HCT116 (cell line): ENCODE measurements around the gene ERLIN1. TPM values are rescaled to one million over a fixed set of nuclear protein-coding genes. Genes with fewer than 3 reads are reported as not detected.

Experiments used
- ATAC-seq: fragments of 200-7000 bp; cut with Tn5 transposase; 2 replicates; pipeline ENCODE4 v1.9.1; 2020; ENCODE audit warnings: mild to moderate bottlenecking, moderate library complexity
- BruUV-seq: library from RNA; stranded (reverse); fragments of 400-500 nt; replicated peaks from 2 replicates; lab custom pipeline; 2021; lab: Mats Ljungman, UMichigan
- CTCF ChIA-PET: fragments of 300-600 bp; sonication (Branson Sonifier 250); formaldehyde crosslinking; loops from one replicate; lab custom pipeline; 2021; ENCODE audit warnings: antibody characterized with exemption; lab: Charles Lee
- POLR2A ChIA-PET: fragments of 300-600, 350-600 bp; sonication (Branson Sonifier 250); formaldehyde crosslinking; loops from one replicate; lab custom pipeline; 2021; ENCODE audit warnings: antibody characterized with exemption; lab: Charles Lee
- RAD21 ChIA-PET, 2 experiments: fragments of 300-600 bp; sonication (Branson Sonifier 250); formaldehyde crosslinking; loops; one replicate each; lab custom pipeline; 2023; ENCODE audit warnings: low total read pairs in 2 of 2; ENCODE audit not compliant: uncharacterized antibody in 2 of 2, unreplicated experiment in 2 of 2, low non-redundant PET in 1 of 2; lab: Charles Lee
- DNase-seq: peaks from one replicate; pipeline ENCODE4 v3.0.0-alpha.2; 2010; ENCODE audit warnings: low read depth, low spot score
- H2AFZ ChIP-seq: fragments of 200-600 bp; shearing (Covaris generic), sonication (generic); 2 replicates; pipeline ENCODE4 v1.6.1; 2017; ENCODE audit warnings: low read depth, mixed run types, mixed read lengths, antibody characterized with exemption, low read length; ENCODE audit not compliant: poor library complexity, severe bottlenecking
- H3K27ac ChIP-seq: 2 replicates; pipeline ENCODE4 v1.5.1; 2012; ENCODE audit warnings: low read depth, low read length
- H3K27me3 ChIP-seq: fragments of 200-600 bp; sonication (generic); 2 replicates; pipeline ENCODE4 v1.6.1; 2016; ENCODE audit warnings: mixed run types, low read length, mixed read lengths; ENCODE audit not compliant: insufficient read depth
- H3K36me3 ChIP-seq, 2 experiments: fragments of 200-500 bp in 1 of 2; fragments of 200-600 bp in 1 of 2; sonication (Bioruptor generic) in 1 of 2; sonication (generic) in 1 of 2; 2 replicates each; pipeline versions ENCODE4 v1.5.1 to v1.6.1; 2014 to 2016; ENCODE audit warnings: low read length in 2 of 2, inconsistent platforms in 1 of 2, mixed read lengths in 1 of 2, mixed run types in 1 of 2; ENCODE audit not compliant: insufficient read depth in 2 of 2, control insufficient read depth in 1 of 2
- H3K4me1 ChIP-seq, 2 experiments: fragments of 200-600 bp in 1 of 2; sonication (generic) in 1 of 2; 2 replicates each; pipeline versions ENCODE4 v1.5.1 to v1.6.1; 2012 to 2017; ENCODE audit warnings: low read length in 2 of 2, inconsistent platforms in 1 of 2, mild to moderate bottlenecking in 1 of 2, mixed read lengths in 1 of 2, mixed run types in 1 of 2, moderate library complexity in 1 of 2; ENCODE audit not compliant: insufficient read depth in 2 of 2, control insufficient read depth in 1 of 2
- H3K4me2 ChIP-seq: fragments of 200-600 bp; sonication (generic); 2 replicates; pipeline ENCODE4 v1.6.1; 2017; ENCODE audit warnings: mixed run types, low read length, mixed read lengths
- H3K4me3 ChIP-seq, 2 experiments: fragments of 200-600 bp in 1 of 2; sonication (generic) in 1 of 2; replicated peaks in 1 of 2; 2 replicates each; pipeline ENCODE4 v1.5.1; 2011 to 2016; ENCODE audit warnings: low read length in 2 of 2, control low read depth in 1 of 2, low read depth in 1 of 2, mild to moderate bottlenecking in 1 of 2, mixed read lengths in 1 of 2, mixed run types in 1 of 2
- H3K79me2 ChIP-seq: fragments of 200-600 bp; sonication (generic); 2 replicates; pipeline ENCODE4 v1.6.1; 2017; ENCODE audit warnings: mild to moderate bottlenecking, mixed run types, low read length, moderate library complexity, mixed read lengths; ENCODE audit not compliant: insufficient read depth
- H3K9ac ChIP-seq: fragments of 200-600 bp; sonication (generic); 2 replicates; pipeline ENCODE4 v1.6.1; 2016; ENCODE audit warnings: low read length, mixed read lengths
- H3K9me2 ChIP-seq: fragments of 200-600 bp; sonication (generic), shearing (Covaris generic); 2 replicates; pipeline ENCODE4 v1.6.1; 2017; ENCODE audit warnings: mixed run types, mild to moderate bottlenecking, moderate library complexity; ENCODE audit not compliant: insufficient read depth
- H3K9me3 ChIP-seq, 2 experiments: fragments of 200-500 bp in 1 of 2; fragments of 200-600 bp in 1 of 2; sonication (Bioruptor generic) in 1 of 2; sonication (generic) in 1 of 2; 2 replicates each; pipeline ENCODE4 v1.6.1; 2014 to 2017; ENCODE audit warnings: low read length in 2 of 2, mixed read lengths in 2 of 2, inconsistent platforms in 1 of 2, low read depth in 1 of 2, mild to moderate bottlenecking in 1 of 2, mixed run types in 1 of 2, moderate library complexity in 1 of 2; ENCODE audit not compliant: control insufficient read depth in 1 of 2, insufficient read depth in 1 of 2
- H4K20me1 ChIP-seq: fragments of 200-600 bp; sonication (generic), shearing (Covaris generic); 2 replicates; pipeline ENCODE4 v1.6.1; 2017; ENCODE audit warnings: mixed run types, mild to moderate bottlenecking, moderate library complexity; ENCODE audit not compliant: insufficient read depth
- ATF3 ChIP-seq: IDR thresholded peaks from 2 replicates; pipeline ENCODE4 v1.6.1; 2012
- CEBPB ChIP-seq: IDR thresholded peaks from 2 replicates; pipeline ENCODE4 v1.6.1; 2012; ENCODE audit warnings: low read depth
- ELF1 ChIP-seq: IDR thresholded peaks from 2 replicates; pipeline ENCODE4 v1.6.1; 2012; ENCODE audit warnings: low read depth, borderline replicate concordance
- EZH2 ChIP-seq: fragments of 200-600 bp; sonication (generic); IDR thresholded peaks from 2 replicates; pipeline ENCODE4 v1.6.1; 2017; ENCODE audit warnings: antibody characterized with exemption, mixed run types
- EZH2phosphoT487 ChIP-seq: fragments of 200-600 bp; IDR thresholded peaks from 2 replicates; pipeline ENCODE4 v1.6.1; 2018; ENCODE audit warnings: antibody characterized with exemption, borderline replicate concordance
- MAX ChIP-seq: IDR thresholded peaks from 2 replicates; pipeline ENCODE4 v1.6.1; 2012
- POLR2A ChIP-seq: IDR thresholded peaks from 2 replicates; pipeline ENCODE4 v1.7.0; 2011; ENCODE audit warnings: borderline replicate concordance; ENCODE audit not compliant: insufficient read depth, insufficient read length; ENCODE audit errors: extremely low read depth
- POLR2AphosphoS5 ChIP-seq: IDR thresholded peaks from 2 replicates; pipeline ENCODE4 v1.6.1; 2011; ENCODE audit warnings: mild to moderate bottlenecking, low read depth, low read length, moderate library complexity
- RAD21 ChIP-seq: IDR thresholded peaks from 2 replicates; pipeline ENCODE4 v1.6.1; 2012; ENCODE audit warnings: low read depth, mild to moderate bottlenecking
- REST ChIP-seq: IDR thresholded peaks from 2 replicates; pipeline ENCODE4 v1.6.1; 2012; ENCODE audit warnings: low read depth
- SP1 ChIP-seq: IDR thresholded peaks from 2 replicates; pipeline ENCODE4 v1.6.1; 2012; ENCODE audit warnings: low read depth
- SRF ChIP-seq: IDR thresholded peaks from 2 replicates; pipeline ENCODE4 v1.6.1; 2012; ENCODE audit warnings: low read depth
- ZBTB33 ChIP-seq: IDR thresholded peaks from 2 replicates; pipeline ENCODE4 v1.6.1; 2011; ENCODE audit warnings: mild to moderate bottlenecking, low read length, moderate library complexity; ENCODE audit not compliant: insufficient replicate concordance; ENCODE audit errors: extremely low read depth
- ZNF274 ChIP-seq: fragments of 200-500 bp; sonication (Bioruptor generic); IDR thresholded peaks from 2 replicates; pipeline ENCODE4 v1.6.1; 2014; ENCODE audit warnings: mild to moderate bottlenecking, low read depth, low read length, inconsistent platforms
- intact Hi-C: fragments of 100-400 bp; cut with micrococcal nuclease; formaldehyde crosslinking; loops from 2 replicates; pipeline ENCODE4 v1.10.0; 2022
- total RNA-seq: library from RNA; stranded (reverse); gene quantifications from one replicate; pipeline ENCODE4 v1.2.1, GENCODE V29; 2021; ENCODE audit not compliant: unreplicated experiment

ERLIN1 gene
- total RNA-seq, 1 experiment from 2014 or later = 64.5 TPM

- peaks cover 27 to 49% of the 10 kb centered on the region in 2 experiments for H3K36me3 ChIP-seq
- POLR2A ChIA-PET = no interaction called here
These were observed 27.6 kb downstream of the ERLIN1 start for GRCh38 chr10:100158044-100158805.

More at GRCh38 chr10:100158044-100158805, 27.6 kb downstream of the ERLIN1 start:
- Histone ChIP-seq H3K79me2 (peaks cover 64% of the 10 kb centered on the region), H3K4me3 (no peak overlapping the region), H3K9ac (no peak overlapping the region), H4K20me1 (no peaks in the 10 kb centered on the region; the same call in 1 of the 2 replicates), H3K4me1 (no peaks in the 10 kb centered on the region), H2AFZ (no peak overlapping the region)
- no TSS peak for BruUV-seq
- CTCF ChIA-PET = no interaction called here
- RAD21 ChIA-PET = no interaction called here
- intact Hi-C loops = no loop called here
- no peak for DNase-seq
- TF ChIP-seq POLR2AphosphoS5 (no peak), ELF1 (no peak), RAD21 (no peak), SP1 (no peak), EZH2 (no peak), POLR2A (no peak), EZH2phosphoT487 (no peak), ZBTB33 (no peak), CEBPB (no peak), ZNF274 (no peak), REST (no peak), MAX (no peak), SRF (no peak), ATF3 (no peak)
- TF ChIP-seq, all 23 proteins: peak for 0
- no peaks in the 10 kb centered on the region for H3K27me3 ChIP-seq
- H3K9me2 ChIP-seq = no peaks in the 10 kb centered on the region
- no peak overlapping the region for H3K4me2 ChIP-seq
- ATAC-seq = no peak
- H3K9me3 ChIP-seq = no peaks in the 10 kb centered on the region
- H3K27ac ChIP-seq = no peak overlapping the region
